Measurements from ENCODE around the gene CNOT6.

DNA sequence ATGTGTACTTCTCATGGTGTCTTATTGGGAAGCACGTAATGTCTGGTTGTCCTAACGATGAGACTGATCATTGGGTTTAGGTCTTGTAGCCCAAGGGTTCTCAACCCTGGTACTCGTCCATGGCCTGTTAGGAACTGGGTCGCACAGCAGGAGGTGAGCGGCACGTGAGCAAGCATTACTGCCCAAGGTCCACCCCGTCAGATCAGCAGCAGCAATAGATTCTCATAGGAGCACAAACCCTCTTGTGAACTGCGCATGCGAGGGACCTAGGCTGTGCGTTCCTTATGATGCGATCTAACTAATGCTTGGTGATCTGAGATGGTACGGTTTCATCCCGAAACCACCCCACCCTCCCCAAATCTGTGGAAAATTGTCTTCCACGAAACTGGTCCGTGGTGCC, 33.5 kb downstream of the CNOT6 start:
- TF ChIP-seq, protein P1, sequence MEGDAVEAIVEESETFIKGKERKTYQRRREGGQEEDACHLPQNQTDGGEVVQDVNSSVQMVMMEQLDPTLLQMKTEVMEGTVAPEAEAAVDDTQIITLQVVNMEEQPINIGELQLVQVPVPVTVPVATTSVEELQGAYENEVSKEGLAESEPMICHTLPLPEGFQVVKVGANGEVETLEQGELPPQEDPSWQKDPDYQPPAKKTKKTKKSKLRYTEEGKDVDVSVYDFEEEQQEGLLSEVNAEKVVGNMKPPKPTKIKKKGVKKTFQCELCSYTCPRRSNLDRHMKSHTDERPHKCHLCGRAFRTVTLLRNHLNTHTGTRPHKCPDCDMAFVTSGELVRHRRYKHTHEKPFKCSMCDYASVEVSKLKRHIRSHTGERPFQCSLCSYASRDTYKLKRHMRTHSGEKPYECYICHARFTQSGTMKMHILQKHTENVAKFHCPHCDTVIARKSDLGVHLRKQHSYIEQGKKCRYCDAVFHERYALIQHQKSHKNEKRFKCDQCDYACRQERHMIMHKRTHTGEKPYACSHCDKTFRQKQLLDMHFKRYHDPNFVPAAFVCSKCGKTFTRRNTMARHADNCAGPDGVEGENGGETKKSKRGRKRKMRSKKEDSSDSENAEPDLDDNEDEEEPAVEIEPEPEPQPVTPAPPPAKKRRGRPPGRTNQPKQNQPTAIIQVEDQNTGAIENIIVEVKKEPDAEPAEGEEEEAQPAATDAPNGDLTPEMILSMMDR (conservative IDR thresholded peaks at IDR 0.05 in 1 of 2, IDR thresholded peaks at IDR 0.05 in 1 of 2; ENCODE audit: extremely low read depth in 1 of 2, insufficient read depth in 1 of 2, low read depth in 1 of 2, low read length in 2 of 2) = no peak
- TF ChIP-seq EZH2 (IDR thresholded peaks at IDR 0.05; ENCODE audit: borderline replicate concordance, low read length) = no peak

All from mammary epithelial cell (primary cell).